ENCODE measurements around the gene AUTS2.

The AUTS2 gene

DNA sequence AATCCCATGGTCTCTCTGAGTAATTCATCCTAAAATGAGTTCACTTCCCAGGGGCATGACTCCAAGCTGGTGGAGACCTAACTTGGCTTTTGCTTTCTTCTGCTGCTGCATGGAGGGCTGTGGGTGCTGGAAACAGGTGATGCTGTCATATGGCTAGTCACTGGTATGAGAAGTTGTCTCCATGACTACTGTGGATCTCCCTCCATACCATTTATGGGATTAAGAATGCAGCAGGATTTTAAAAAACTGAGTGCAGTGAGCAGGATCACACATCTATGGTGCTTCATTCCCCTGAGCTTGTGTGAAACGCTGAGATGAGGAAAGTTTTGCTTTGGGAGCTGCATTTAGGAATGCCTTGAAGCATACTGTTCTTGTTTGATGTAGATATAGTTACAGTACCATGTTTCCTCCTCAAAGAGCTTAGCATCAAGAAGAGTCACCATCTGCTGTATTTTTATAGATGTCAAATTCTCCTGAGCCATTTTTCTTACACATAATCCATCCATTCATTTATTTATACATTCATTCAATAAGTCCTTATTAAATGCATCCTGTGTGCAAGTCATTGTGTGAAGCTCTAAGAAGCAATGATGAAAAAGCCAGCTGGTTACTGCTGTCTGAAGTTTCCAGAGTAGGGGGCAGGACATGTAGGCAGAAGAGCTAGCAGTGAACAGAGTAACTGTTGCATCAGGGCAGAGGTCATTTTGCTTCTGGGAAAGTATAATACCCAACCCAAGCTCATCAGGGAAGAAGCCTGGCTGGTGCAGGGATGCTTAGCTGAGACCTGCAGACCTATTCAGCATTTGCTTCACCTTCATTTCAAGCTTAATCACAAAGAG, 534.8 kb downstream of the AUTS2 start:
- no peak for DNase-seq (ENCODE audit: low spot score)

DNA sequence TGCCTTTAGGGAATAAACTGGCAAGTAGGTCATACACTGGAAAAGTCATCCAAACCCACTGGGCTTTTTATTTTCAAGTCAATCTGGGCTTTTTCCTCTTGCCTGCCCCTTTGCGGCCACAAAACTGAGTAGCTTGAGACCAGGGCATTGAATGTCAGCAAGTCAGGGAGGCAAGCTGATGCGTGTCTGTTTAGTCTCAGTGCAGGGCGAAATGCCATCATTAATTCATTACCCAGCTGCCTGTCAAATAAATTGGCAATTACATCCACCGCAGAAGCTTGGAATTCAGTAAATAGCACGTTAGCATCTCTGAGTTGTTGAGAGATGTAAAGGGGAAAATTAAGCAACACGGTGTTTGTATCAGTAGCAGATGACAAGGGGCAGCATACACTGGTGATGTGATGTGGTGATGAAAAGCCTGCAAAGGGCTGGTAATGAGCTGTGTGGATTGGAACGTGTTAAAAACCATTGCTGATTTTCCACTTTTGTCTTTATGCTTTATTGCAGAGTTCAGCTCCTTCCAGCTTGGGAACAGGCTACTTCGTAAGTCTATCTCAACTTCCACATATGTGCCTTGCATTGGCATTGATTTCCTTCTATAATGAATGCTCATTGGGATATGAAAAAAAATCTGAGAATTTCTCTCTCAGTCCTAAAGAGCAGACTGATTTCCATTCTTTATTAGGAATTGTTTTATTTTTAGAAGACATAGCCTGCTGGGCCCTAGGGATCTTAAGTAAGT, 535.9 kb downstream of the AUTS2 start:
- no peak for DNase-seq (ENCODE audit: low spot score)

DNA sequence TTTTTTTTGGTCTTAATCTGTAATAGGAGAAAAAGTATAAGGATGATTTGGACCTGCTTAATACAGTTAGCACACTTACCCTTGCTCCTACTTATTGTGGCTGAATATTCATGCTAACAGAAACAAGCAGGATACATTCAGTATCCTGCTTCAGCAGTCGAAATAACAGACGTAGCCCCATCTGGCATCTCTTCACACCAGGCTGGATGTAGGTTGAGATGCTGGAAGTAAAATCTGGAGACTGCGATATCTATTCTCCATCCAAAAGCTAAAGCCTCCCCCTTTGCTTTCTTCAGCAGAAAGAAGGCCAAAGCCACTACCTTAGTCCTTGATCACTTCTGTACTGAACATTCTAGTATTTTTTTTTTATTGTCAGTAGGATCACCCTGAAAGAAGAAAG, 537.4 kb downstream of the AUTS2 start:
- no peak for DNase-seq (ENCODE audit: low spot score)

DNA sequence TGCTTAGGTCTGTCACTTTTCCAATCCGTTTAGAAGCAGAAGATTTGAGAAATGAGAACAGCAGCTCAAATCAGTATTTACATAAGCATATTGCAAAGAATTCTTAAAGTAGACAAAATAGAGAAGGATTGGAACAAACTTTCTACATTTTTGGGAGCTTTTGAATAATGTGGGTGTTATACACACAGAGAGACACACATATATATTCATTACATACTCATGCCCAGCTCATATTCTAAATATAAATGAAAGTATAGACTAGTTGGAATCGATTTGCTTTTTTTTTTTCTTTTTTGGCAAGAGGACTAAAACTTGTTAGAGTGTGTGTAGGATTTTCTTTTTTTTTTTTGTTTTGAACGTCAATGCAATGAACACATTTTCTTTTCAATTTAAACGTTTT, 538.9 kb downstream of the AUTS2 start:
- no peak for DNase-seq (ENCODE audit: low spot score)

DNA sequence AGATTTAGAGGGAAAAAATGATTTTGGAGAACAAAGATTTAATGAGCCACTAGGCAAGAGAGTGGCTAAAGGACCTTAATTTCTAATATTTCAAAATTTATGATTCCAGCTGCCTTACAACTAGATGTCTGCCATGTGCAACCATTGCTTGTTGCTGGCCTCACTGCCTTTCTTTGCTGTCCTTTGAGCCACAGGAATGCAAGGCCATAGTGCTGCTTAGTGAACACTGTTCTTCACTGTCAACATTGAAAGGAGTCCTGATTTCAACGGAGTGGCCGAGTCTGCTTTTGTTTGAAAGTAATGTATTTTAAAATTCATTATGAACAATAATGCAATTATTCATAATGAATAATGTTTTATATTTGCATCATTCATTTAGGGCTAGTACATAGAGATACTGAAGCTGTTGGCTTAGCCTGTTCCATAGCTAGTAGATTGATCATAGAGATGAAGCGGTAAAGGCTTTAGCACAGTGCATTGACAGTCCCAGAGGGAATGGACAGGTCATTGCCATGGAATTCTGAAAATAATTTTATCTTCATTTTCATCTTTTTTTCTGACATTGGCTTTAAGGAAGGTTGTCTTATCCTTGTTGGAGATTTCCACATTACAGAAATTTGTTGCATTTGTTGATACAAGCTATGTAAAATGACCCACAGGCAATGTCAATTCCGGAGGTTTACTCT, 544.1 kb downstream of the AUTS2 start:
- DNase-seq (ENCODE audit: low spot score), result no peak

DNA sequence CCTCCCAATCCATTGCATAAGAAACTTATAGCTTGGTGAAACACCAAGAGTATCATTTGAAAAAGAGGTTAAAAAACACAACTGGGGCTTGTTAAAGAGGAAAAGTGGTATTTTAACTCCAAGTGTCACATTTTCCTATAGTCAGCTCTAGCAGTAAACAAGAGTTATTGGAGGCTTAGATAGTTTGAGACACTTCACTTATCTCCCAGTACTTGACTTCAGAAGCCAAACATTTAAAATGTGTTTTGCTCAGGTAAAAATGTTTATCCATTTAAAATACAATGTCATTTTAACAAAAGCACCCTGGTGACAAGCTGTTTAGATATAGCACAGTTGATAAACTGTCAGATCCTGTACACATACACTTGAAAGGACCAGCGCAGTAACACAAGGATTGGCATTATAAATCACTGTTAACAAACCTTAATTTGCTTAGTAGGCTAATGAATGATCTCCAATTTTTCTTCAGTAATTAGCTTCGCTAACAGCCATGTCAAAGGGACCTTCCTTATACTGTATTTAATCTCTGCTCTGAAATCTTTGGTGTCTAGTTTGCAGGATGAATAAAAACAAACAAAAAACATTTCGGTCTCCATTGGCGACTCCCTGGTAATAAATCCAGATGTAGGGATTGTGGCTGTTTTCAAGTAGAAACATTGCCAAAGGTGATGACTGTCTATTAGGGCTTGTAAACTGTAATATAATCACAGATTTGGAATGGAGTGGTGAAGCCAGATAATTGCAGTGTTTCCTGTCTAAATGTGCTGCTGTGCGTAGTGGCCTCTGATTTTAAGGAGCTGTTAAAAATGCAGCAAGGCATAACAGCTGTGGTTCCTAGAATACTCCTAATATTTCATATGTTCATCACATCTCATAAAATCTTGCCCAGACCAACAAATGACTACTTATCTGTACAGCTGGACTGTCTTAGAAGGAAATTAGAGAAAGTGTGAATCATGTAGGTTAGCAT, 545.1 kb downstream of the AUTS2 start:
- DNase-seq (ENCODE audit: low spot score), result no peak

- no peak for DNase-seq (ENCODE audit: low spot score)
Measured at GRCh38 chr7:70148997-70149396, 550.7 kb downstream of the AUTS2 start.

- no peak for DNase-seq (ENCODE audit: low spot score)
Measured at GRCh38 chr7:70152313-70152712, 554.0 kb downstream of the AUTS2 start.

DNA sequence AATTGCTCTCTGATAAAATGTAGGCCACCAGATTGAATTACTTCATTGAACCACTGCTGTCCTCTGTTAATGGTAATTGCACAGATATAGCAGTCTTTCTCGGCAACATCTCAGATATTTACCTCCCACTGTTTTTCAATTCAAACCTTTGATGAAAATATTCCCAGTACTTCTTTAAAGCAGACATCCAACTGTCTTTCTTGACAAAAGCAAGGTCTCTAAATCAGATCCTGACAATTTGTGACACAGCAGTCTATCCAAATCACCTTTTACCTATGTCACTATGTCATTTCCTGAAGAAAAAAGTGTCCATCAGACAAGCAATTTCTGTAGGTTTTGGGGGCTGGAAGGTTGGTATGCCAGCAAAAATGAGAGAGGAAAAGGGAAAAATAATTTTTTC, 555.7 kb downstream of the AUTS2 start:
- DNase-seq (ENCODE audit: low spot score), result no peak

DNA sequence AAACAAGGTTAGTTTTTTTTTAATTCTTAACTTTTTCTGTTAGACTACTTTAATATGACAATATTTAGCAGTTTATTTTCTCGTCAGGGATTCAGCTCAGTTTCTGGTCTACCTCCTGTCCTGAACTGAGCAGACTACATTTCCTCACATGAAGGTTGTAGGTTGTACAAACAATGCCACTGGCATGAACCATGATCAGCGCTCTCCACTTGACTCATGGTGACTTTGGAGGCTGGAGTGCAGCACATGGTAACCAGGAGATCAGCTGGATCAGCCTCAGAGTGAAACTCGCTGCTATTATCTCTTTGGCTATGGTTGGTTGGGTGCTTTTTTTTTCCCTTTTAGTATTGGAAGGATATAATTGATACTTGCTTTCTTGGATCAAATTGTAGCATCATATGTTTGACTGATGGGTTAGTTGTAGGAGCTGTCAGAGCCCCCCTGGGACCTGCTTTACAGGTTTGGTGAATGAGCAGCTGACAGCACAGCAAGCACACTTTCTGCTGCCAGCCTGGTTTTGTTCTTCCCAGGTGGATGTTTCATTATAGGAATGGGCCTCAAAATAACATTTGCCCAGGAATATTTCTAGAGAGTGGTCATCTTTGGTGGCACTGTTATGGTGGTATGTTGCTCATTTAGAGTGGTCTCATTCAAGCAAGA, 556.4 kb downstream of the AUTS2 start:
- DNase-seq (ENCODE audit: low spot score), result no peak

DNA sequence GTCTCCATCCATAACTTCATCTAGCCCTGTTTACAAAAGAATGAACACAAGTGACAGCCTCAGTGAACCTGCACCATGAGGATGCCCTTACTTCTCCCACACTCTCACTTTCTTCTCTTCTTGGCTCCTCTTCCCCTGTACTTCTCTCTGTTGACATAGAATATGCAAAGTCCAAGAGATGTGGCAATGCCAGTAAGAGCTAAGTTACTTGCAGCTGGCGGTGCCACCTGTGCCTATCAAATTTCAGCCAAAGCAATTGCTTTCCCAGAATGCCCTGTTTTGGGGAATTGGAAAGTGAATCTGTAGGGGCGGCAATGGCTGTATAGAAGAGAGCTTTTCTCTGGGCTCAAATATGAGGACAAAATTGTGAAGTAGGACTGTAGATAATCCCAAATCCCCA, 557.8 kb downstream of the AUTS2 start:
- DNase-seq (ENCODE audit: low spot score), result no peak

DNA sequence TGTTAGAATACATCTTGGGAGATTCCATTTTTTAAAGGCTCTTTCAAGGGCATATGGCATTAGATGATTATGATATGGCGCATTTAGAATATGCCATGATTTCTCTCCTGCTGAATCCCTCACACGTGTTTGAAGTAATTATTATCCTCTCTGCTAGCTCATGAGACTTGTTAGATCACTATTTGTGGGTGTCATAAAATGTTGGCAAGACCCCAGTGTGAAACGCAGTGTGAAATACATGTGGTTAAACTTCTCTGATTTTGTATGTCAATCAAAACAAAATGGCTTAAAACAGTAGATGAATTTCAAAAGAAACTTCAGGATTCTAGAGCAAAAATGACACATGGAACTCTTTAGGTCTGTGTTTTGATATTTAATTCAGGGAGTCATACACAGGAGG, 560.8 kb downstream of the AUTS2 start:
- DNase-seq (ENCODE audit: low spot score), result no peak

- no peak for DNase-seq (ENCODE audit: low spot score)
Measured at GRCh38 chr7:70165477-70166170, 567.3 kb downstream of the AUTS2 start.

- no peak for DNase-seq (ENCODE audit: low spot score)
Measured at GRCh38 chr7:70171369-70171920, 573.2 kb downstream of the AUTS2 start.

DNA sequence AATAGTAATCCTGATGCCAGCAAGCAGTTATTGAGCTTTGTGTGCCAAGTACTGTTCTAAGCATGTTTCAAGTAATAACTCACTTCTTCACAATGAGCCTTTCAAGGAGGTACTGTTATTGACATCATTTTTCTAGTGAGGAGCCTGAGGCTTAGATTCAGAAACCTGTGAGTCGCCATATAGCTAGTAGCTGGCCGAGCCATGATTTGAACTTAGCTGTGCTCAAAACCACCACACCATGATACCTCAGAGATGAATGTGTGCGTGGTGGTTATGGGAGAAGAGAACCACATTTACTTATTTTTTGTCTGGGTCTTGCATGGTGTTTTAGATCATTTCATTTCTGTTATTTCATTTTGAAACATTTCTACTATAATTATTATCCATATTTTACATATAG, 578.9 kb downstream of the AUTS2 start:
- no peak for DNase-seq (ENCODE audit: low spot score)

GRCh38 chr7:70178211-70178610, 579.9 kb downstream of the AUTS2 start:
- no peak for DNase-seq (ENCODE audit: low spot score)

- DNase-seq (ENCODE audit: low spot score), result no peak
Measured at GRCh38 chr7:70178787-70179186, 580.5 kb downstream of the AUTS2 start.

DNA sequence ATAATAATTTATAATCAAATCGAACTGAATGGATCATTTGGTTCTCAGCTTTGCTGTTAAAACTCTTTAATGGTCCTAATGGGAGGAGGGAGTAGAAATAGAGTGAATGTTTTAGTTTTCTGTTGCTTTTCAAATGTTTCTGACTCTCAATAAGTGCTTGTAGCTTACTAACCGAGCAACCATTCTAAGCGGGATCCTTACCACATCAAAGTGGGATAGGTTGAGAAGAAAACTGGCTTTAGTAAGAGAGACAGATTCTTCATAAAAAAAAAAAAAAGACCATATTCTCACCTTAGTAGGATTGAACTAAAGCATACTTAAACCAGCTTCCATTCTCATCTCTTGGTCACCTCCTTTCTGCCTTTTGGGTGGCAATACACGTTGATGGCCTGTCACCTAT, 584.2 kb downstream of the AUTS2 start:
- no peak for DNase-seq (ENCODE audit: low spot score)

- no peak for DNase-seq (ENCODE audit: low spot score)
Measured at GRCh38 chr7:70183278-70183677, 585.0 kb downstream of the AUTS2 start.

DNA sequence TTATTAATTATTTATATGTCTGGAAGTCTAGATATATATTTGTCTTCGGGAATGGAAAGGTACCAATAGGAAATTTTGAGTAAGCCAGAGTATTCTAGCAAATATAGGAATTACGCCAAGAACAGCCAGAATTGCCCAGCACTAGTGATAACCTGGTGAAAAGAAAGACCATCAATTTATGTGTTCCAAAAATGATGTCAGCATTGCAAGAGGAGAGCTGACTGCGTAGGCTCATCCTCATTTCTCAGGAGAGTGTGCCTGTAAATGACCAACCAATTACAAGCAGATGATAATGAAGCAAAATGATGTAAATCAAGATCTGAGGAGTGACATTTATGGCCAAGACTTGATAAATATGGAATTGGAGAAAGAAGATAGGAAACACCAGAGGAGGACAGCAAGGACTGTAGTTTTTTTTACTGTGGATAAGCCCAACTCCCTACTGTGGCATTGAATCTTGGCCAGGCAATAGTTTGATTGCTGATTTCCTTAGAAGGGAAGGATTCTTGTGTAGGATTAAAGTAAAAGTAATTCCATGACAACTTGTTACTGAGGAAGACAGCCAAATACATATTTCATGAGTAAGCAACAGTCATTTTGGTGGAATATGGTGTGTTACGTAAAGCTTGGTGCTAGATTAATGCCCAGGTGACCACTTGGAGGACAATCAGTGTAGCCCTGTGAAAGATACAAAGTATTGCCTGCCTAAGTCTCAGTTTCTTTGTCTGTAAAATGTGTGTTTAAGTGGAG, 590.8 kb downstream of the AUTS2 start:
- no peak for DNase-seq (ENCODE audit: low spot score)
